GM12878 (cell line): ENCODE results near the gene CXXC5. TPM values are rescaled to one million over a fixed set of nuclear protein-coding genes. Genes with fewer than 3 reads are reported as not detected.

ENCODE experiments used
- ATAC-seq: fragments of 200-7000 bp; cut with Tn5 transposase; 3 replicates; pipeline ENCODE4 v1.9.1; 2020; ENCODE audit warnings: mild to moderate bottlenecking, moderate library complexity
- BruUV-seq: library from RNA; stranded (reverse); fragments of 400-500 nt; replicated peaks from 2 replicates; lab custom pipeline; 2021; lab: Mats Ljungman, UMichigan
- CTCF ChIA-PET: fragments of 300-600 bp; sonication (Branson Sonifier 250); formaldehyde crosslinking; extraction: SDS; loops from one replicate; lab custom pipeline; 2021; ENCODE audit warnings: inconsistent platforms; lab: Yijun Ruan, JAX
- POLR2A ChIA-PET: fragments of 350-600 bp; formaldehyde crosslinking; extraction: SDS; loops from one replicate; lab custom pipeline; 2021; ENCODE audit warnings: inconsistent platforms; lab: Charles Lee
- RAD21 ChIA-PET: fragments of 300-600 bp; sonication (Branson Sonifier 250); formaldehyde crosslinking; loops from one replicate; lab custom pipeline; 2023; ENCODE audit warnings: antibody characterized with exemption; ENCODE audit not compliant: unreplicated experiment; lab: Charles Lee
- SMC1A ChIA-PET: fragments of 300-600 bp; sonication (Branson Sonifier 250); formaldehyde crosslinking; loops from one replicate; lab custom pipeline; 2023; ENCODE audit not compliant: unreplicated experiment, uncharacterized antibody; lab: Charles Lee
- DNase-seq: peaks from one replicate; pipeline ENCODE4 v3.0.0-alpha.2; 2011; ENCODE audit warnings: low read depth, low spot score
- FAIRE-seq: peaks from 3 replicates; lab custom pipeline; 2011; peaks lifted over from hg19 to GRCh38; lab: Jason Lieb, UNC
- H2AFZ ChIP-seq: 2 replicates; pipeline ENCODE4 v1.6.0; 2011; ENCODE audit warnings: low read depth, low read length, control low read depth; ENCODE audit not compliant: control insufficient read depth
- H3K27ac ChIP-seq: 2 replicates; pipeline ENCODE4 v1.5.1; 2011; ENCODE audit warnings: control low read depth; ENCODE audit not compliant: control insufficient read depth, insufficient read depth
- H3K27me3 ChIP-seq, 2 experiments: replicated peaks in 1 of 2; 2 replicates each; pipeline versions ENCODE4 v1.6.0 to v1.6.1; 2011; ENCODE audit warnings: low read length in 1 of 2; ENCODE audit not compliant: control insufficient read depth in 2 of 2, insufficient read depth in 2 of 2
- H3K36me3 ChIP-seq, 2 experiments: 2 replicates each; pipeline ENCODE4 v1.5.1; 2011; ENCODE audit warnings: low read length in 1 of 2; ENCODE audit not compliant: control insufficient read depth in 2 of 2, insufficient read depth in 2 of 2
- H3K4me1 ChIP-seq: 2 replicates; pipeline ENCODE4 v1.6.1; 2011; ENCODE audit warnings: mild to moderate bottlenecking, low read length, moderate library complexity, mixed read lengths; ENCODE audit not compliant: control insufficient read depth, insufficient read depth
- H3K4me2 ChIP-seq: 2 replicates; pipeline ENCODE4 v1.6.0; 2011; ENCODE audit warnings: control low read depth; ENCODE audit not compliant: control insufficient read depth, insufficient read depth
- H3K4me3 ChIP-seq: fragments of 200-600 bp; sonication (generic); 2 replicates; pipeline ENCODE4 v1.5.1; 2016
- H3K79me2 ChIP-seq: 2 replicates; pipeline ENCODE4 v1.6.0; 2011; ENCODE audit warnings: low read length; ENCODE audit not compliant: control insufficient read depth, insufficient read depth
- H3K9ac ChIP-seq: 2 replicates; pipeline ENCODE4 v1.8.0; 2011; ENCODE audit warnings: low read length, control low read depth, mixed read lengths; ENCODE audit not compliant: control insufficient read depth, insufficient read depth
- H3K9me3 ChIP-seq: replicated peaks from 3 replicates; pipeline ENCODE4 v1.5.1; 2011; ENCODE audit warnings: mild to moderate bottlenecking, low read length; ENCODE audit not compliant: control insufficient read depth, insufficient read depth
- H4K20me1 ChIP-seq: 2 replicates; pipeline ENCODE4 v1.6.0; 2011; ENCODE audit not compliant: control insufficient read depth, insufficient read depth
- FOS ChIP-seq: IDR thresholded peaks from 3 replicates; pipeline ENCODE4 v1.6.1; 2011; ENCODE audit warnings: borderline replicate concordance; ENCODE audit not compliant: insufficient read length; ENCODE audit errors: extremely low read depth
- GABPA ChIP-seq: IDR thresholded peaks from 2 replicates; pipeline ENCODE4 v1.6.1; 2014; ENCODE audit warnings: antibody characterized with exemption, low read depth, mild to moderate bottlenecking, inconsistent platforms
- PAX8 ChIP-seq: fragments of 450-650 bp; IDR thresholded peaks from 2 replicates; pipeline ENCODE4 v1.6.1; 2017; ENCODE audit warnings: mild to moderate bottlenecking, moderate library complexity
- SPI1 ChIP-seq: IDR thresholded peaks from 2 replicates; pipeline ENCODE4 v1.6.1; 2011; ENCODE audit warnings: low read depth, mild to moderate bottlenecking, low read length, moderate library complexity, borderline replicate concordance; ENCODE audit not compliant: insufficient read depth
- WGBS: methylation state at CpG from one replicate; pipeline ENCODE4 v1.1.6; 2016; ENCODE audit warnings: low lambda C conversion rate; ENCODE audit not compliant: insufficient replicate concordance, insufficient coverage; ENCODE audit errors: missing lambda C conversion rate; 5-methylcytosine and 5-hydroxymethylcytosine counted together
- in situ Hi-C: fragments of 300-500 bp; cut with MboI; formaldehyde crosslinking; loops from 9 replicates; pipeline ENCODE4 v1.14.3; 2018; ENCODE audit warnings: mixed read lengths
- intact Hi-C: fragments of 100-400 bp; cut with micrococcal nuclease; formaldehyde crosslinking; loops from one replicate; pipeline ENCODE4 v1.14.2; 2022; ENCODE audit not compliant: unreplicated experiment
- polyA plus RNA-seq, 11 experiments: library from polyadenylated mRNA; depleted of rRNA in 4 of 11; unstranded in 6 of 11; stranded (reverse) in 5 of 11; fragments of >200 nt; fragmentation: Nextera tagmentation in 4 of 11; fragmentation: Illumina TruSeq in 1 of 11; extraction: Ambion mirVana in 4 of 11; extraction: Trizol in 1 of 11; gene quantifications; 1 replicate in 1 of 11; 2 replicates in 10 of 11; pipeline versions ENCODE4 v1.2.1 to v1.2.3, GENCODE V29; 2011 to 2016; ENCODE audit warnings: inconsistent platforms in 2 of 11, missing spikeins in 2 of 11, low read depth in 1 of 11
- total RNA-seq, 4 experiments: library from RNA; depleted of rRNA in 3 of 4; stranded (reverse); fragments of >200 nt in 3 of 4; fragmentation: Illumina TruSeq in 1 of 4; extraction: Trizol in 1 of 4; gene quantifications; 2 replicates each; pipeline versions ENCODE4 v1.2.1 to v1.2.3, GENCODE V29; 2013 to 2021
- TF ChIP-seq, protein P1 (sequence below), 3 experiments: IDR thresholded peaks in 2 of 3; conservative IDR thresholded peaks in 1 of 3; 2 replicates each; pipeline ENCODE4 v1.5.1; 2011; ENCODE audit warnings: low read depth in 3 of 3, low read length in 3 of 3, mild to moderate bottlenecking in 3 of 3, control low read depth in 2 of 3, moderate library complexity in 2 of 3, inconsistent platforms in 1 of 3, mixed read lengths in 1 of 3; ENCODE audit not compliant: control insufficient read depth in 2 of 3, insufficient read depth in 1 of 3; ENCODE audit errors: extremely low read depth in 1 of 3
- TF ChIP-seq, protein P2 (sequence below): IDR thresholded peaks from 2 replicates; pipeline ENCODE4 v1.6.1; 2011; ENCODE audit warnings: low read depth, mild to moderate bottlenecking, low read length, moderate library complexity, borderline replicate concordance; ENCODE audit errors: extremely low read depth

CXXC5 gene
- total and polyA plus RNA-seq, 10 of the 15 experiments (the other 5 are each of a cell fraction or from before 2014, with no cell fraction given) = 1.8 to 90.8 (median 40.7) TPM

GRCh38 chr5:139642891-139643871, 5.0 kb upstream of the CXXC5 start:
- ChIA-PET RAD21 (interaction anchor here (1.0 kb wide), 1 partner anchor 47 kb away, joined by 3 read pairs; no protein-coding TSS in a partner anchor), SMC1A (interaction anchor here (0.6 kb wide), 1 partner anchor 27 kb away, joined by 3 read pairs; no protein-coding TSS in a partner anchor), CTCF (interaction anchor here (0.6 to 1.4 kb wide), 4 partner anchors 8 to 132 kb away, joined by 3 to 4 read pairs (median 4); no protein-coding TSS in a partner anchor), POLR2A (interaction anchor here (0.5 kb wide), 1 partner anchor 115 kb away, joined by 3 read pairs; no protein-coding TSS in a partner anchor)
- Histone ChIP-seq H3K27me3 (no peaks in the 10 kb centered on the region), H3K4me1 (peaks cover 31% of the 10 kb centered on the region), H3K27ac (no peak overlapping the region), H3K36me3 (no peaks in the 10 kb centered on the region), H2AFZ (no peak overlapping the region), H3K4me2 (no peak overlapping the region), H3K4me3 (no peak overlapping the region), H3K9ac (no peak overlapping the region), H4K20me1 (no peaks in the 10 kb centered on the region), H3K9me3 (no peaks in the 10 kb centered on the region), H3K79me2 (peaks cover 10% of the 10 kb centered on the region)
- TF ChIP-seq SPI1 (no peak), GABPA (no peak), PAX8 (no peak), FOS (no peak)
- TF ChIP-seq, protein P1, sequence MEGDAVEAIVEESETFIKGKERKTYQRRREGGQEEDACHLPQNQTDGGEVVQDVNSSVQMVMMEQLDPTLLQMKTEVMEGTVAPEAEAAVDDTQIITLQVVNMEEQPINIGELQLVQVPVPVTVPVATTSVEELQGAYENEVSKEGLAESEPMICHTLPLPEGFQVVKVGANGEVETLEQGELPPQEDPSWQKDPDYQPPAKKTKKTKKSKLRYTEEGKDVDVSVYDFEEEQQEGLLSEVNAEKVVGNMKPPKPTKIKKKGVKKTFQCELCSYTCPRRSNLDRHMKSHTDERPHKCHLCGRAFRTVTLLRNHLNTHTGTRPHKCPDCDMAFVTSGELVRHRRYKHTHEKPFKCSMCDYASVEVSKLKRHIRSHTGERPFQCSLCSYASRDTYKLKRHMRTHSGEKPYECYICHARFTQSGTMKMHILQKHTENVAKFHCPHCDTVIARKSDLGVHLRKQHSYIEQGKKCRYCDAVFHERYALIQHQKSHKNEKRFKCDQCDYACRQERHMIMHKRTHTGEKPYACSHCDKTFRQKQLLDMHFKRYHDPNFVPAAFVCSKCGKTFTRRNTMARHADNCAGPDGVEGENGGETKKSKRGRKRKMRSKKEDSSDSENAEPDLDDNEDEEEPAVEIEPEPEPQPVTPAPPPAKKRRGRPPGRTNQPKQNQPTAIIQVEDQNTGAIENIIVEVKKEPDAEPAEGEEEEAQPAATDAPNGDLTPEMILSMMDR (IDR thresholded peaks at IDR 0.05 in 2 of 3, conservative IDR thresholded peaks at IDR 0.05 in 1 of 3; ENCODE audit: control insufficient read depth in 2 of 3, extremely low read depth in 1 of 3, insufficient read depth in 1 of 3, low read depth in 3 of 3, low read length in 3 of 3) = no peak
- TF ChIP-seq, protein P2, sequence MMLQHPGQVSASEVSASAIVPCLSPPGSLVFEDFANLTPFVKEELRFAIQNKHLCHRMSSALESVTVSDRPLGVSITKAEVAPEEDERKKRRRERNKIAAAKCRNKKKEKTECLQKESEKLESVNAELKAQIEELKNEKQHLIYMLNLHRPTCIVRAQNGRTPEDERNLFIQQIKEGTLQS = no peak
- in situ Hi-C loops = no loop called here
- ATAC-seq (no peak), DNase-seq (no peak), FAIRE-seq (no peak)
- WGBS = 79% methylated on average over 16 of the region's 16 CpGs
- BruUV-seq = no TSS peak
- intact Hi-C loops = no loop called here
